ENCODE results near the gene ACTN3.

DNA sequence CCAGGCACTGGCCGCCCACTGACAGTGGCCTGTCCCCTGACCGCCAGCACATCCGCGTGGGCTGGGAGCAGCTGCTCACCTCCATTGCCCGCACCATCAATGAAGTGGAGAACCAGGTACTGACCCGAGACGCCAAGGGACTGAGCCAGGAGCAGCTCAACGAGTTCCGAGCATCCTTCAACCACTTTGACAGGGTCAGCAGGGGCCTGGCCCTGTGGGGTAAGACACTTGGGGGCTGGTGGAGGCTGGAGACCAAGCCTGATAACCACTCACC is 15.2 kb downstream of the ACTN3 start:
- TF ChIP-seq, protein P1, sequence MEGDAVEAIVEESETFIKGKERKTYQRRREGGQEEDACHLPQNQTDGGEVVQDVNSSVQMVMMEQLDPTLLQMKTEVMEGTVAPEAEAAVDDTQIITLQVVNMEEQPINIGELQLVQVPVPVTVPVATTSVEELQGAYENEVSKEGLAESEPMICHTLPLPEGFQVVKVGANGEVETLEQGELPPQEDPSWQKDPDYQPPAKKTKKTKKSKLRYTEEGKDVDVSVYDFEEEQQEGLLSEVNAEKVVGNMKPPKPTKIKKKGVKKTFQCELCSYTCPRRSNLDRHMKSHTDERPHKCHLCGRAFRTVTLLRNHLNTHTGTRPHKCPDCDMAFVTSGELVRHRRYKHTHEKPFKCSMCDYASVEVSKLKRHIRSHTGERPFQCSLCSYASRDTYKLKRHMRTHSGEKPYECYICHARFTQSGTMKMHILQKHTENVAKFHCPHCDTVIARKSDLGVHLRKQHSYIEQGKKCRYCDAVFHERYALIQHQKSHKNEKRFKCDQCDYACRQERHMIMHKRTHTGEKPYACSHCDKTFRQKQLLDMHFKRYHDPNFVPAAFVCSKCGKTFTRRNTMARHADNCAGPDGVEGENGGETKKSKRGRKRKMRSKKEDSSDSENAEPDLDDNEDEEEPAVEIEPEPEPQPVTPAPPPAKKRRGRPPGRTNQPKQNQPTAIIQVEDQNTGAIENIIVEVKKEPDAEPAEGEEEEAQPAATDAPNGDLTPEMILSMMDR (IDR thresholded peaks at IDR 0.05; ENCODE audit: borderline replicate concordance, extremely low read depth, low read length, poor library complexity, severe bottlenecking) = no peak
- no peak for TF ChIP-seq EZH2 (IDR thresholded peaks at IDR 0.05; ENCODE audit: borderline replicate concordance, low read depth, low read length, severe bottlenecking)
